ENCODE data around the gene PANK1.

The PANK1 gene

DNA sequence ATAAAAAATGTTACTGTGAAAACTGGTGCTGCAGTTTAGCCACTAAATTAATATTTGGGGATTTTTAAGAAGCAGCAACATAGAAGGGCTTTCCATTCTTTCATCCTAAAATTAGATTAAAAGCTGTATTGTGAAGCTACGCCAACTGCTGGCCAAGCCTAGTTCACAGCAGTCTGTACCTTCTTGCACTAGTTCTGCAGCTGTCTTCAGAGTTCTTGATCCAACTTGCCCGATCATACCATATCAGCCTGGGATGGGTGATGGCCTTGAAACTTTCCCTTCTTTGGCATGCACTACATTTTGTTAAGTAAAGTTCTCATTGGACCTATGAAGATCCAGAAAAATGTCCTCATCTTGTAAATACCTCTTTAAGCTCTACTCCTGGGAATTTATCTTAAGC, 20.3 kb upstream of the PANK1 start:
- Histone ChIP-seq H3K27me3 (replicated peaks; ENCODE audit: insufficient read depth, low read length) (no peaks in the 10 kb centered on the region), H3K4me3 (ENCODE audit: low read length) (no peak overlapping the region), H3F3A (ENCODE audit: insufficient read depth, low read length) (no peaks in the 10 kb centered on the region), H3K4me2 (ENCODE audit: low read depth, low read length) (no peak overlapping the region), H3K36me3 (replicated peaks; ENCODE audit: insufficient read depth, low read length) (no peaks in the 10 kb centered on the region), H3K4me1 (ENCODE audit: low read length) (no peaks in the 10 kb centered on the region), H3K9me2 (replicated peaks; ENCODE audit: insufficient read depth, low read length) (no peaks in the 10 kb centered on the region), H4K20me1 (ENCODE audit: insufficient read depth, low read length) (no peaks in the 10 kb centered on the region), H3K27ac (ENCODE audit: low read length) (no peak overlapping the region), H3K79me2 (ENCODE audit: low read length) (no peaks in the 10 kb centered on the region), H3K9me3 (replicated peaks; ENCODE audit: insufficient read depth, low read length) (no peaks in the 10 kb centered on the region), H2AFZ (ENCODE audit: low read length) (no peak overlapping the region), H3K9ac (ENCODE audit: low read length) (no peak overlapping the region)
- no peak for DNase-seq
- TF ChIP-seq EZH2phosphoT487 (IDR thresholded peaks at IDR 0.05; ENCODE audit: low read length) (no peak), EZH2 (optimal IDR thresholded peaks at IDR 0.05; ENCODE audit: low read depth, low read length) (no peak)
- TF ChIP-seq, protein P1, sequence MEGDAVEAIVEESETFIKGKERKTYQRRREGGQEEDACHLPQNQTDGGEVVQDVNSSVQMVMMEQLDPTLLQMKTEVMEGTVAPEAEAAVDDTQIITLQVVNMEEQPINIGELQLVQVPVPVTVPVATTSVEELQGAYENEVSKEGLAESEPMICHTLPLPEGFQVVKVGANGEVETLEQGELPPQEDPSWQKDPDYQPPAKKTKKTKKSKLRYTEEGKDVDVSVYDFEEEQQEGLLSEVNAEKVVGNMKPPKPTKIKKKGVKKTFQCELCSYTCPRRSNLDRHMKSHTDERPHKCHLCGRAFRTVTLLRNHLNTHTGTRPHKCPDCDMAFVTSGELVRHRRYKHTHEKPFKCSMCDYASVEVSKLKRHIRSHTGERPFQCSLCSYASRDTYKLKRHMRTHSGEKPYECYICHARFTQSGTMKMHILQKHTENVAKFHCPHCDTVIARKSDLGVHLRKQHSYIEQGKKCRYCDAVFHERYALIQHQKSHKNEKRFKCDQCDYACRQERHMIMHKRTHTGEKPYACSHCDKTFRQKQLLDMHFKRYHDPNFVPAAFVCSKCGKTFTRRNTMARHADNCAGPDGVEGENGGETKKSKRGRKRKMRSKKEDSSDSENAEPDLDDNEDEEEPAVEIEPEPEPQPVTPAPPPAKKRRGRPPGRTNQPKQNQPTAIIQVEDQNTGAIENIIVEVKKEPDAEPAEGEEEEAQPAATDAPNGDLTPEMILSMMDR (IDR thresholded peaks at IDR 0.05; ENCODE audit: low read length): no peak

DNA sequence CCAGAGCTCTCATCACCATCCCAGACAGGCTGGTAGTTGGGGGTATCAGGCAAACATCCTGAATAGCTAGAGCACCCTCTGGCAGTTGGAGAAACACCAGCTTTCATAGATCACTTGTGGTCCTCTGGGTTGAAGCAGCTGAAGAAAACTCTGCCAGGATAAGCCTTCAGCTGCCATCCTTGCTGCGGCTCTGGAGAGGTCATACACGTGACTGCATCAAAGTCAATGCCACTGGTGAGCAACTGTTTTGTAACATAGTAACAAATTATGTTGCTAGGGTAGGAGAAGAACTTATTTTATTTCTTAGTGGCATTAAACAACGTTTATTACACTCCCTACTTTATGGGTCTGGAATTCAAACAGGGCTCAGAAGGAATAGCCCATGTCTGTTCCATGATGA, 19.2 kb upstream of the PANK1 start:
- H3K9ac ChIP-seq (ENCODE audit: low read length): no peak overlapping the region
- no peaks in the 10 kb centered on the region for H3K9me2 ChIP-seq (replicated peaks; ENCODE audit: insufficient read depth, low read length)
- no peak overlapping the region for H3K4me3 ChIP-seq (ENCODE audit: low read length)
- peaks cover 3% of the 10 kb centered on the region; the same call in 1 of the 2 replicates for H3K27me3 ChIP-seq (replicated peaks; ENCODE audit: insufficient read depth, low read length)
- TF ChIP-seq, protein P1 (IDR thresholded peaks at IDR 0.05; ENCODE audit: low read length): no peak
- TF ChIP-seq EZH2 (optimal IDR thresholded peaks at IDR 0.05; ENCODE audit: low read depth, low read length) (no peak), EZH2phosphoT487 (IDR thresholded peaks at IDR 0.05; ENCODE audit: low read length) (no peak)
- H3K36me3 ChIP-seq (replicated peaks; ENCODE audit: insufficient read depth, low read length): no peaks in the 10 kb centered on the region
- H3K27ac ChIP-seq (ENCODE audit: low read length): no peak overlapping the region
- H3K4me1 ChIP-seq (ENCODE audit: low read length): no peaks in the 10 kb centered on the region
- no peak overlapping the region for H2AFZ ChIP-seq (ENCODE audit: low read length)
- no peak for DNase-seq
- H3F3A ChIP-seq (ENCODE audit: insufficient read depth, low read length): no peaks in the 10 kb centered on the region
- H4K20me1 ChIP-seq (ENCODE audit: insufficient read depth, low read length): no peaks in the 10 kb centered on the region
- H3K4me2 ChIP-seq (ENCODE audit: low read depth, low read length): no peak overlapping the region
- H3K79me2 ChIP-seq (ENCODE audit: low read length): no peaks in the 10 kb centered on the region
- H3K9me3 ChIP-seq (replicated peaks; ENCODE audit: insufficient read depth, low read length): no peaks in the 10 kb centered on the region

DNA sequence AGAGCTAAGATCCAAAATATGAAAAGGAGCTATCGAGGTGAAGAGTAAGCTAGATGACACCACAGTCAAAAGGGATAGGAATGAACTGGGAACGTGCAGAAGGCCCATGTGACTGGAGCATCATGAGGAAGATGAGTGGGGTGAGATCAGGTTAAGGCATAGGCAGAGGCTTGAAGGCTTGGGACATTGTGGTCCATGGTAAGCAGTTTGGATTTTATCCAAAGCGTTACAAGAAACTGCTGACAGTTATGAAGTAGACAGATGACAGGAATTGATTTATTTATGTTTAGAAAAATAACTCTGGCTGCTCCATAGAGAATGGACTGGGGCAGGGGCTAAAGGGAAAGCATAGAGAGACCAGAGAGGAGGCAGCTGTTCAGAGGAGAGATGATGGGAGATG, 18.1 kb upstream of the PANK1 start:
- no peaks in the 10 kb centered on the region for H3F3A ChIP-seq (ENCODE audit: insufficient read depth, low read length)
- H3K9me2 ChIP-seq (replicated peaks; ENCODE audit: insufficient read depth, low read length): no peaks in the 10 kb centered on the region
- no peak overlapping the region for H3K9ac ChIP-seq (ENCODE audit: low read length)
- no peaks in the 10 kb centered on the region for H3K4me1 ChIP-seq (ENCODE audit: low read length)
- H4K20me1 ChIP-seq (ENCODE audit: insufficient read depth, low read length): no peaks in the 10 kb centered on the region
- no peak for DNase-seq
- no peak overlapping the region for H3K4me3 ChIP-seq (ENCODE audit: low read length)
- H3K4me2 ChIP-seq (ENCODE audit: low read depth, low read length): no peak overlapping the region
- no peaks in the 10 kb centered on the region for H3K79me2 ChIP-seq (ENCODE audit: low read length)
- no peaks in the 10 kb centered on the region for H3K36me3 ChIP-seq (replicated peaks; ENCODE audit: insufficient read depth, low read length)
- H3K27ac ChIP-seq (ENCODE audit: low read length): no peak overlapping the region
- H3K27me3 ChIP-seq (replicated peaks; ENCODE audit: insufficient read depth, low read length): peaks cover 14% of the 10 kb centered on the region; the same call in 1 of the 2 replicates
- H2AFZ ChIP-seq (ENCODE audit: low read length): no peak overlapping the region
- TF ChIP-seq EZH2phosphoT487 (IDR thresholded peaks at IDR 0.05; ENCODE audit: low read length): no peak
- TF ChIP-seq EZH2 (optimal IDR thresholded peaks at IDR 0.05; ENCODE audit: low read depth, low read length): no peak
- TF ChIP-seq, protein P1 (IDR thresholded peaks at IDR 0.05; ENCODE audit: low read length): no peak
- H3K9me3 ChIP-seq (replicated peaks; ENCODE audit: insufficient read depth, low read length): no peaks in the 10 kb centered on the region
